ENCODE results near the gene CASS4. TPM values are rescaled to one million over a fixed set of nuclear protein-coding genes. Genes with fewer than 3 reads are reported as not detected.

CASS4 gene
- total and polyA plus RNA-seq, 2 donors (not counting 1 experiment from before 2014, with no cell fraction given): 17.7 to 65.8 TPM

DNA sequence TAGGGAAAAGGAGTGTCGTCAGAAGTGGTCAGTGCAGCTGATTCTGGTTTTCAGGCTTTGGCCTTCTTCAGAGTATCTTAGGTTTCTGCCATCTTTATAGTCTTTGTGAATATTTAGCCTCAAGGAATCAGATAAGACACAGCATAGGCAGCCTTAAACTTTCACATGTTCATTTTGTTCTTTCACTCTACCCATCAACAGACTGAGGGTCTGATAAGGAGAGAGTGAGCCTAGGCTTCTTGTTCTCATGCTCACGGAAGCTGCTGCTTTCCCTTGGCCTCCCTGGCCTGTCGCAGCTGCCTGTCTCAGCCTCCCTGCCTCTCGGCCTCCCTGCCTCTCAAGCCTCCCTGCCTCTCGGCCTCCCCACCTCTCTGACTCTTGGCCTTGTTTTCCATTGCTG lies 76.5 kb downstream of the CASS4 start:
- Histone ChIP-seq H4K20me1 (ENCODE audit: control insufficient read depth, extremely low read depth, insufficient read depth, low read length) (no peaks in the 10 kb centered on the region), H3K4me3 (replicated peaks in 1 of 4; ENCODE audit: control extremely low read depth in 1 of 4, insufficient read depth in 1 of 4, low read depth in 3 of 4, low read length in 4 of 4) (no peak overlapping the region), H3K79me2 (ENCODE audit: control insufficient read depth, insufficient read depth, low read length) (peaks cover 2% of the 10 kb centered on the region), H3K27me3 (ENCODE audit: control insufficient read depth, insufficient read depth, low read length) (no peaks in the 10 kb centered on the region), H3K9me3 (ENCODE audit: control insufficient read depth, insufficient read depth, low read depth, low read length) (no peaks in the 10 kb centered on the region), H2AFZ (ENCODE audit: low read length) (no peak overlapping the region), H3K27ac (ENCODE audit: insufficient read depth, low read length) (no peak overlapping the region), H3K36me3 (ENCODE audit: control insufficient read depth, insufficient read depth, low read length) (peaks cover 18% of the 10 kb centered on the region), H3K9ac (ENCODE audit: insufficient read depth, low read length) (no peak overlapping the region), H3K4me2 (ENCODE audit: extremely low read depth, insufficient read depth, low read length) (no peak overlapping the region), H3K4me1 (ENCODE audit: control insufficient read depth, extremely low read depth, insufficient read depth, low read length) (no peaks in the 10 kb centered on the region)
- no peak for TF ChIP-seq EZH2 (IDR thresholded peaks at IDR 0.05; ENCODE audit: low read length, missing control alignments)
- TF ChIP-seq, protein P1, sequence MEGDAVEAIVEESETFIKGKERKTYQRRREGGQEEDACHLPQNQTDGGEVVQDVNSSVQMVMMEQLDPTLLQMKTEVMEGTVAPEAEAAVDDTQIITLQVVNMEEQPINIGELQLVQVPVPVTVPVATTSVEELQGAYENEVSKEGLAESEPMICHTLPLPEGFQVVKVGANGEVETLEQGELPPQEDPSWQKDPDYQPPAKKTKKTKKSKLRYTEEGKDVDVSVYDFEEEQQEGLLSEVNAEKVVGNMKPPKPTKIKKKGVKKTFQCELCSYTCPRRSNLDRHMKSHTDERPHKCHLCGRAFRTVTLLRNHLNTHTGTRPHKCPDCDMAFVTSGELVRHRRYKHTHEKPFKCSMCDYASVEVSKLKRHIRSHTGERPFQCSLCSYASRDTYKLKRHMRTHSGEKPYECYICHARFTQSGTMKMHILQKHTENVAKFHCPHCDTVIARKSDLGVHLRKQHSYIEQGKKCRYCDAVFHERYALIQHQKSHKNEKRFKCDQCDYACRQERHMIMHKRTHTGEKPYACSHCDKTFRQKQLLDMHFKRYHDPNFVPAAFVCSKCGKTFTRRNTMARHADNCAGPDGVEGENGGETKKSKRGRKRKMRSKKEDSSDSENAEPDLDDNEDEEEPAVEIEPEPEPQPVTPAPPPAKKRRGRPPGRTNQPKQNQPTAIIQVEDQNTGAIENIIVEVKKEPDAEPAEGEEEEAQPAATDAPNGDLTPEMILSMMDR (conservative IDR thresholded peaks at IDR 0.05 in 1 of 2, IDR thresholded peaks at IDR 0.05 in 1 of 2; ENCODE audit: low read depth in 1 of 2, low read length in 2 of 2): no peak
- no peak for DNase-seq (ENCODE audit: low read depth in 2 of 2)

DNA sequence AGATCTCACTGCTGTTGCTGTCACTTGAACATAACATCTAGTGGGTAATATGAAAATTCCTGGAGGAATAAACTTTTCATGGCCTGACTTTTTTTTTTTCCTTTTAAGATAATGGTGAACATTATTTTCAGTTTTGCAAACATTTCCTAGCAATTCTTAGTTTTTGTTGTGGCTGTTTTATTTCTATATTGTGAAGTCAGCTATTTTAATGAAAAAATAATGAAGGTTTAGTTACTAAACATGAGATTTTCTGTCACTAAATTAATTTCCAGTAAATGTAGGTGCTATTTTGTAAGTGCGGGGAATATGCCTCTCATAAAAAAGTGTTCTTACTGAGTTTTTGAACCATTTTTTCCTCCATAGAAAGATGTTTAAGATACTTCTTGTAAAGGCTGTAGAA lies 89.1 kb downstream of the CASS4 start:
- no peaks in the 10 kb centered on the region for H3K27me3 ChIP-seq (ENCODE audit: control insufficient read depth, insufficient read depth, low read length)
- no peaks in the 10 kb centered on the region for H3K9me3 ChIP-seq (ENCODE audit: control insufficient read depth, insufficient read depth, low read depth, low read length)
- TF ChIP-seq, protein P1 (conservative IDR thresholded peaks at IDR 0.05 in 1 of 2, IDR thresholded peaks at IDR 0.05 in 1 of 2; ENCODE audit: low read depth in 1 of 2, low read length in 2 of 2): no peak
- no peak for TF ChIP-seq EZH2 (IDR thresholded peaks at IDR 0.05; ENCODE audit: low read length, missing control alignments)
- no peak overlapping the region for H3K4me3 ChIP-seq (replicated peaks in 1 of 4; ENCODE audit: control extremely low read depth in 1 of 4, insufficient read depth in 1 of 4, low read depth in 3 of 4, low read length in 4 of 4)
- no peak overlapping the region for H3K27ac ChIP-seq (ENCODE audit: insufficient read depth, low read length)
- no peaks in the 10 kb centered on the region for H4K20me1 ChIP-seq (ENCODE audit: control insufficient read depth, extremely low read depth, insufficient read depth, low read length)
- no peaks in the 10 kb centered on the region for H3K4me1 ChIP-seq (ENCODE audit: control insufficient read depth, extremely low read depth, insufficient read depth, low read length)
- no peak overlapping the region for H2AFZ ChIP-seq (ENCODE audit: low read length)
- H3K79me2 ChIP-seq (ENCODE audit: control insufficient read depth, insufficient read depth, low read length): no peaks in the 10 kb centered on the region
- no peak overlapping the region for H3K9ac ChIP-seq (ENCODE audit: insufficient read depth, low read length)
- no peaks in the 10 kb centered on the region for H3K36me3 ChIP-seq (ENCODE audit: control insufficient read depth, insufficient read depth, low read length)
- H3K4me2 ChIP-seq (ENCODE audit: extremely low read depth, insufficient read depth, low read length): no peak overlapping the region
- no peak for DNase-seq (ENCODE audit: low read depth in 2 of 2)

DNA sequence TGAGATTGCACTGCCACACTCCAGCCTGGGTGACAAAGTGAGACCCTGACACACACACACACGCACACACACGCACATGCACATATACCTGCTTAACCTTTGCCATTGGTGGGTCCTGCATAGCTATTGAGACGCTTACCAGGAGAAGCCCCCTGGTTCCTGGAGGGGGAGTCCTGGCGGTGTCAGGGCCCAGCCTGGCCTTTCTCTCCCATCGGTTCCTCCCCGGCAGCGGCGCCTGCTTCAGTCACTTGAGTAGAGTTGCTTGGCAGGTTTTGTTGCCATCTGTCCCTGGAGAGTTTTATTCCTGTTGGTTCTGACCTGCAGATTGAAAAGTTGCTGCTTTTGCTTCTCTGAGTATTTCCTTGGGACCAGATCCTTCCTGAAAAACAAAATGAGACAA lies 91.9 kb downstream of the CASS4 start:
- no peaks in the 10 kb centered on the region for H3K9me3 ChIP-seq (ENCODE audit: control insufficient read depth, insufficient read depth, low read depth, low read length)

More for the DNA sequence above, 91.9 kb downstream of the CASS4 start:
- DNase-seq (ENCODE audit: low read depth in 2 of 2): no peak
- Histone ChIP-seq H3K4me3 (replicated peaks in 1 of 4; ENCODE audit: control extremely low read depth in 1 of 4, insufficient read depth in 1 of 4, low read depth in 3 of 4, low read length in 4 of 4) (no peak overlapping the region), H2AFZ (ENCODE audit: low read length) (no peak overlapping the region), H3K4me1 (ENCODE audit: control insufficient read depth, extremely low read depth, insufficient read depth, low read length) (no peaks in the 10 kb centered on the region), H3K36me3 (ENCODE audit: control insufficient read depth, insufficient read depth, low read length) (peaks cover 2% of the 10 kb centered on the region), H3K9ac (ENCODE audit: insufficient read depth, low read length) (no peak overlapping the region), H3K4me2 (ENCODE audit: extremely low read depth, insufficient read depth, low read length) (no peak overlapping the region), H3K27ac (ENCODE audit: insufficient read depth, low read length) (no peak overlapping the region), H3K79me2 (ENCODE audit: control insufficient read depth, insufficient read depth, low read length) (no peaks in the 10 kb centered on the region), H3K27me3 (ENCODE audit: control insufficient read depth, insufficient read depth, low read length) (no peaks in the 10 kb centered on the region), H4K20me1 (ENCODE audit: control insufficient read depth, extremely low read depth, insufficient read depth, low read length) (no peaks in the 10 kb centered on the region)
- TF ChIP-seq, protein P1 (conservative IDR thresholded peaks at IDR 0.05 in 1 of 2, IDR thresholded peaks at IDR 0.05 in 1 of 2; ENCODE audit: low read depth in 1 of 2, low read length in 2 of 2): no peak
- TF ChIP-seq EZH2 (IDR thresholded peaks at IDR 0.05; ENCODE audit: low read length, missing control alignments): no peak

Data from fibroblast of lung (primary cell).